Mucosa of gallbladder (tissue), 1 donor: ENCODE measurements around the gene PLEKHG3. TPM values are rescaled to one million over a fixed set of nuclear protein-coding genes. Genes with fewer than 3 reads are reported as not detected.

ENCODE experiments used
- DNase-seq: peaks from one replicate; pipeline ENCODE4 v3.0.0-alpha.2; 2020; ENCODE audit warnings: low spot score
- total RNA-seq: library from RNA; stranded (reverse); gene quantifications from one replicate; pipeline ENCODE4 v1.2.1, GENCODE V29; 2021
- donor health status: DM: no; HTN: no; CAD: no.

Gene PLEKHG3
- total RNA-seq, 1 donor from 2014 or later, result 101 TPM

GRCh38 chr14:64746298-64747250 lies 42.4 kb downstream of the PLEKHG3 start:
- no peak for DNase-seq

DNA sequence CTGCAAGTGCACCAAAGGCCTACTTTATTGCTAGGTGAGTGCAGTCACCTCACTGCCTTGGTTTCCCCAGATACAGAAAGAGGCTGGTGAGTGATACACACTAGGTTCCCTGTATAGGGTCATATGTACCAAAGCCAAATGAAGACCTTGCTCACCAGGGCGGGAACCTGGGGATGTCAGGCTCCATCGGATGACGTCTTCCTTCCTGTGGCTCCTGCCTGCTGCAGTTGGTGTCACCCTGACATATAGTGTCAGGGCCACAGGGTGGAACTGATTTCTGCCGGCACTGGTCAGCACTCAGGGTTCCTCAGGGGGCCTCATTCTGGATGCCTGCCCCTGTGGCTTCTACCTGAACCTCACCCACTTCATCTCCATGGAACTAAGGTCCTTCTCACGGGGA lies 43.1 kb downstream of the PLEKHG3 start:
- no peak for DNase-seq

- DNase-seq, result no peak
Observed at GRCh38 chr14:64748521-64748920, 44.3 kb downstream of the PLEKHG3 start.

GRCh38 chr14:64748995-64749714 lies 44.9 kb downstream of the PLEKHG3 start:
- DNase-seq, result no peak

DNA sequence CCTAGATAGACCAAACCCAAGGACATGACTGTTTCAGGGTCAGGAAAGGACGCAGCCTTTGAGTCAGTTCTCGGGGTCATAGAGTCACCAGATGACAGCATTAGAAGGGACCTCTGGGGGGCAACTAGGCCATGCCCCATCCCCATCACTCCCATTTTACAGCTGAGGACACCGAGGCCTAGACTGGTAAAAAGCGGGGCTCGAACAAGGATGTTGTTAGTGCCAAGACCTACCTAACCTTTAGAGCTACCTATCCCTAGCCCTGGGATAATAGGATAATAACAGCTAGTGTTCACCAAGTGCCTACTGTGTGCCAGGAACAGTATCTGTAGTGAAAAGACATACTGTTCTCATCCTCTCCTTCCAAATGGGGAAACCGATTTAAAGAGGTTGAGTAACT lies 48.7 kb downstream of the PLEKHG3 start:
- no peak for DNase-seq

DNA sequence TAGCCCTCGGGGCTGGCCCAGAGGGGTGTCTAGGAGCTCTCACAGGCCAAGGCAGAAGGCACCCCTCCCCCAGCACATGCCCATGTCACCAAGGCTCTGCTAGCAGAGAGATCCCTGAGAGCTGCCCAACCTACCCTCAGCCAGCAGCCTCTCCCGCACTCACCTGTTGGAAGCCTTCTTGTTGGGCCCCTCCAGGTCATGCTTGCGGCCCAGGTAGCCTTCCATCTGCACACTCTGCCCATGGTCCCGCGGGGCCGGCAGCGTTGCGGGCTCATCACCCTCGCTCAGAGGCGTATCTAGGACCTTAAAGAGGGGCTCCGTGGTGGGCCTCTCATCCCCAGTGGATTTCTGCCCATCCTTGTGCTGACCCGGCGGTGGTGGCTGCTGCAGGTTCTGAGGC lies 49.1 kb downstream of the PLEKHG3 start:
- no peak for DNase-seq

DNA sequence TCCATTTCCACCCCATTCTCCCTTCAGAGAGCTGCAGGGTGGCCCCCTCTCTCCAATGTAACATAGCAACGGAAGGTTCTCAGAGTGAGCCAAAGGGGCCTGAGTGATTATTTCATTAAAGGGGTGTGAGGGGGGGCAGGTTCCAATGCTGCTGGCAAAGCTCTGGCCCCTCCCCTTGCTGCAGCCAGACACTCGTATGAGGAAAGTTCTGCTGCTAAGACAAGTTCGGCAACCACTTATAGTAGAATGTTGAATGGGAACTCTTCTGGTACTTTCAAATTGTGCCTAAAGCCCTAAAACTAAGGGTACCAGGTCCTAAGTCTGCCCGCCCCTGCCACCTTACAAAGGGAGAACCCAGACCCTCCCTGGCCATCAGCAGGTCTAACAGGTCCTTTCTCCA lies 49.8 kb downstream of the PLEKHG3 start:
- no peak for DNase-seq

DNA sequence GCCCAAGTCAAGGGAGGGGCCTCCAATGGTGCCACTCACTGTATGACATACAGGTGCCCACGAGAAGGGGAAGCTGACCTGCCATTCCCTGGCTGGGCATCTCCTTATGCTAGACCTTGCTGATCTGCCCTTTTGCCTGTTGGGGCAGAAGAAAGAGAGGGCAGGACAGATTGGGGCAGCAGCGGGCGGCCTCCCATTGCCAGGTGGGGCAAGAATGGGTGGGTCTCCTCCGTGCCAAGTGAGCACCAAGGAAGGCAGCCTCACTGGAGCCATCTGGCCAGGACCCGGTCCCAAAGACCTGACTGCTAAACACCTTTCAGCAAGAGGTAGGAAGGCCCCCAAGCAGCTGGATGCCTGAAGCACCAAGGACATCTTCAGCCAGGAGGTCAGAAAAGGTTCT lies 50.5 kb downstream of the PLEKHG3 start:
- DNase-seq, result no peak

DNA sequence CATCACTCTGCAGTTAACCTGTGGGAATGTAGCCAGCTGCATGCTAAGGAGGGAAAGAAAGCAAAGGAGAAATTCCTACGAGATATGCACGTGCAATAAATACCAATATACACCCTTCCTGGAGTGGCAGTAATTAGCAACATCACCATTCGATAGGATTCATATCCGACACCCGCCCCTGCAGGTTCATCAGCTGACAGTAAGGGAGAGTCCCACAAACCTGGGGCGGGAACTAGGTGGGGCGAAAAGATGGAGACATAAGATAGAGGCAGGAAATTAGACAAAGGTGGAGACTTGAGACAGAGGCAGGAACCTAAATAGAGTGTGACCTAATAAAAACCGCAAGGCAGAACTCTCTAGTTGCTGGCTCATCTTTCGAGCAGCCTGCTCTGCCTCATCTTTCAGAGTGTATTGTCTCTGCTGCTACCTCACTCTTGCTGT lies 51.6 kb downstream of the PLEKHG3 start:
- no peak for DNase-seq

GRCh38 chr14:64756712-64757111 lies 52.5 kb downstream of the PLEKHG3 start:
- DNase-seq, result no peak

- no peak for DNase-seq
Observed at GRCh38 chr14:64757601-64758000, 53.4 kb downstream of the PLEKHG3 start.

- DNase-seq, result no peak
Observed at GRCh38 chr14:64758025-64758521, 53.8 kb downstream of the PLEKHG3 start.

GRCh38 chr14:64758691-64759554 lies 54.7 kb downstream of the PLEKHG3 start:
- peak; percentile 68 for DNase-seq

- no peak for DNase-seq
Observed at GRCh38 chr14:64759555-64759938, 55.3 kb downstream of the PLEKHG3 start.

DNA sequence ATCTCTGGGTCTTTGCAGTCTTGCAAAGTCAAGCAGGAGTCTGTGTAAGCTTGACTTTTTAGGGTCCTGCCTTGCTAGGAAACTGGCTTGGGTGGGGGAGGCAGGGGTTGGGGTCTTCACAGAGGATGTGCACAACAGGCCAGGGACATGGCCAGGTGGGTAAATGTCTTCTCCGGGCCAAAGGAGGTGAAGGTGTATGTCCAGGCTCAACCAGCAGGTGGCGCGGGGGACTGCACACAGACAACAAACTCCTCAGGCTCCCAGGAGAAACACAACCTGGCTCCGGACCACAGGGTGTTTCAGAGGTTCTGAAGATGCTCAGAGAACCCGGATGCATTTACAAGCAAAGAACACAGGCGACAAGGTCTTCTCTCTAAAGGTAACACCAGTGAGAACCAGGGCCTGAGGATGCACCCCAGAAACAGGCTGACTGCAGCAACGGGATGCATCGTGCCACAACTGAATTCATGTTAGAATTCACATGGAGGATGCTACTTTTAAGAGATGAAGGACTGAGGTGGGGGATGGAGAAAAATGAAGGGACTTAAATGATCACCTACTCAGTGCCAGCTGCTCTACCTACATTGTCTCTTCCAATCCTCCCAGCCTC lies 56.0 kb downstream of the PLEKHG3 start:
- DNase-seq, result peak; percentile 52

DNA sequence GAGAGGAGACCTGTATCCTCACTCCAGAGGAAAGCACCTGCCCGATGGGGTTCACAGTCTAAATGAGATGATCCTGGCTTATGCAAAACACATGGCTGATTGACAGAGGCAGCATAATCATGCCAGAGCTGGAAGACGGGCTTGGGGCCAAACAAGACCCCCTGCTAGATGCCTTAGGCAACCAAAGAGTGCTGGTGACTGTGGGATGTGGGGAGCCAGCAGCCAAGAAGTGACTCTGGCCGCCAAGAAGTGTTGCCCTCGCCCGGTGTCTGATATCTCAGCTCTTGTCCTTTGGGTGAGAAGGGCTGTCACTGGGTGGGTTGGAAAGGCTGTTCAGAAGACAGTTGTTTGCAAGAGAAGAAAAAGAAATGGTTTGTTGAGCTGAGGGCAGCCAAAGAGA lies 56.7 kb downstream of the PLEKHG3 start:
- DNase-seq, result no peak

- no peak for DNase-seq
Observed at GRCh38 chr14:64761441-64762043, 57.3 kb downstream of the PLEKHG3 start.

- peak; percentile 83 for DNase-seq
Observed at GRCh38 chr14:64762044-64763034, 58.1 kb downstream of the PLEKHG3 start.

DNA sequence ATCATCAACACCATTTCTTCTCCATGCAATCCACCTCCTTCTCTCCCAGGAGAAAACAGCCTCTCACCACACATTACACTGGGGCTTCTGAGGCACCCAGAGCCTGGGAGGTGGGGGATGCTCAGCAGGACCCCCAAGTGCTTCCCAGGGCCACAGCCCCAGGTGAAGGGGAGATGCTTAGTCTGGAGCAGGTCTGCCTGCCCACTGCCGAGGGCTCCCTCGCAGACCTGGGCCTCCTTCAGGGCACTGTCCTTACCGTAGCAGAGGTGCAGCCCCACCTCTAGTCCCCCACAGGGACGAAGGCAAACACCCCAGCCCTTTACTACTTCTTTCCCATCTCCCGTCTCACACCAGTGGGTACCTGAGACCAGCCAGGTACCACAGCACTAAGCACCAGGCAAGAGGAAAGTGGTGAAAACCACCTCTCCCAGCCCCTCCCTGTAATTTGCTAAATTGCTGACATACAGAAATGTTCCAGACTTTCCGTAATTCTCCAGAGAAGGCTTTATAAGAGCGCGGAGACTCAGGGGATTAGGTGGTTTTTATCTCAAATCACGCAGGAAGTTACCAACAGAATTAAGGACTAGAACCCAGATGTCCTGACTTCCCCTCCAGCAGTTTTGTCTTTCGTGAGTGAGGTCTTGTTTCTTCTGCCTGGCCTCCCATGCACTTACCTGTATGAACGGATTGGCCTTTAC lies 59.0 kb downstream of the PLEKHG3 start:
- no peak for DNase-seq
